GM06990 (cell line): ENCODE results near the gene ORC5.

ENCODE experiments used
- DNase-seq: peaks from one replicate; pipeline ENCODE4 v3.0.0-alpha.2; 2011; ENCODE audit not compliant: insufficient read length; ENCODE audit errors: extremely low read depth
- H3K27me3 ChIP-seq: replicated peaks from 2 replicates; pipeline ENCODE4 v1.6.0; 2011; ENCODE audit warnings: low read length; ENCODE audit not compliant: control insufficient read depth, insufficient read depth
- H3K36me3 ChIP-seq: 2 replicates; pipeline ENCODE4 v1.5.1; 2011; ENCODE audit warnings: low read length; ENCODE audit not compliant: control insufficient read depth, insufficient read depth
- H3K4me3 ChIP-seq: replicated peaks from 2 replicates; pipeline ENCODE4 v1.5.1; 2011; ENCODE audit warnings: low read depth, mild to moderate bottlenecking, control low read depth, low read length
- CTCF ChIP-seq: IDR thresholded peaks from 2 replicates; pipeline ENCODE4 v1.5.1; 2011; ENCODE audit warnings: low read length, control low read depth, mild to moderate bottlenecking, inconsistent platforms; ENCODE audit not compliant: insufficient read depth, poor library complexity, severe bottlenecking

Gene ORC5

DNA sequence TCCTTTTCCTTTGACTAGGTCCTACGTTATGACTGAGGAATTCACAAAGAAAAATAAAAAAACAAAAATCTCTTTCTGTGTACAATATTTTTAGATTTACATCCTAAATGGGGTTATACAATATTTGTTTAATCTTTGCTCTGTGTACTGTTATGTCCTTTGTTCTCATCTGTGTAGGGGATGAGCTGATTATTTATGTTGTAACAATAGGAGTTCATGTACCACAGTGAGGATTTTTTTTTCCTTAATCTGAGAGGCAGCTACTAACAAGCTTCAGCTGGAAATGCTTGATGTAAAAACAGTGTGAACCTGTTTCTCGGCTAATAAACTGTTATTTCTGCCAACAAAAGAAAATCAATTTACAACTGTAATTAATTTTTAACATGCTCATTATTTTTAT, 58.0 kb downstream of the ORC5 start:
- no peaks in the 10 kb centered on the region for H3K36me3 ChIP-seq
- H3K27me3 ChIP-seq: no peaks in the 10 kb centered on the region
- no peak for DNase-seq
- TF ChIP-seq CTCF: no peak
- no peak overlapping the region for H3K4me3 ChIP-seq

GRCh38 chr7:104142147-104142546, 65.7 kb downstream of the ORC5 start:
- TF ChIP-seq CTCF: no peak
- DNase-seq: no peak
- 0 out of 2 replicates have a peak, but pooled peaks cover 2% of the 10 kb centered on the region for H3K36me3 ChIP-seq
- H3K4me3 ChIP-seq: no peak overlapping the region
- H3K27me3 ChIP-seq: no peaks in the 10 kb centered on the region

GRCh38 chr7:104137971-104138370, 69.8 kb downstream of the ORC5 start:
- no peak for DNase-seq
- Histone ChIP-seq H3K36me3 (peaks cover 2% of the 10 kb centered on the region; the same call in 1 of the 2 replicates), H3K4me3 (no peak overlapping the region), H3K27me3 (no peaks in the 10 kb centered on the region)
- TF ChIP-seq CTCF: no peak

GRCh38 chr7:104137511-104137910, 70.3 kb downstream of the ORC5 start:
- no peak for TF ChIP-seq CTCF
- Histone ChIP-seq H3K36me3 (peaks cover 2% of the 10 kb centered on the region), H3K27me3 (no peaks in the 10 kb centered on the region), H3K4me3 (no peak overlapping the region)
- no peak for DNase-seq

DNA sequence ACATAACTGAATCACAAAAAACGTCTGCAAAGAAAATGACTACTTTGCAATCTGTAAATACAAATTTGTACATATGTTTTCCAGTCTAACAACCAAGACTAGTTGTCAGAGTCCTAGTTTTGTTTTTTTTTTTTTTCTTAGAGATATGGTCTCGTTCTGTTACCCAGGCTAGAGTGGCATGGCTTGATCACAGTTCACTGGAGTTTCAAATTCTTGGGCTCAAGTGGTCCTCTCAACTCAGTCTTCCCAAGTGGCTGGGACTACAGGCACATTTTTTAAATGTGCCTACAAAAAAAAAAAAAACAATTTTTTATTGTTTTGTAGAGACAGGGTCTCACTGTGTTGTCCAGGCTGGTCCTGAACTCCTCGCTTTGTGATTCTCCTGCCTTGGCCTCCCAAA, 70.8 kb downstream of the ORC5 start:
- Histone ChIP-seq H3K36me3 (peaks cover 2% of the 10 kb centered on the region), H3K27me3 (no peaks in the 10 kb centered on the region), H3K4me3 (no peak overlapping the region)
- DNase-seq: no peak
- TF ChIP-seq CTCF: no peak

DNA sequence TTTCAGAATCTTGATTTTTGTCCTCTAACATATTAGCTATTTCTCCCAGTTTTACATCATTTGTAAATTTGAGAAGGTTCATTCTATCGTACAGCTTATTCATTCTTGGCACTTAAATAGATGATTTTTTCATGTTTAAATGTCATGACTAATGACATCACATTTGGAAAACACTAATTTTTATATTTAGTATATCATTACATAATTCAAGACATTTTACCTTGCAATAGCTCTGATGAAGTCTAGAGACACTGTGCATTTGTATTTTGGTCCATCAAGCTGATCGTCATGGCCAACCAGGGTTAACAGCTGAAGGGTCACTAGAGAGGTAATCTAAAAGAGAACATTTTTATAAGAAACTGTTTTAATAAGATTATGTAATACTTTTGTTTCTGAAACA, 71.3 kb downstream of the ORC5 start:
- no peak for DNase-seq
- Histone ChIP-seq H3K27me3 (no peaks in the 10 kb centered on the region), H3K4me3 (no peak overlapping the region), H3K36me3 (peaks cover 2% of the 10 kb centered on the region)
- TF ChIP-seq CTCF: no peak
